Measurements from ENCODE around the gene HIVEP3.

The HIVEP3 gene

DNA sequence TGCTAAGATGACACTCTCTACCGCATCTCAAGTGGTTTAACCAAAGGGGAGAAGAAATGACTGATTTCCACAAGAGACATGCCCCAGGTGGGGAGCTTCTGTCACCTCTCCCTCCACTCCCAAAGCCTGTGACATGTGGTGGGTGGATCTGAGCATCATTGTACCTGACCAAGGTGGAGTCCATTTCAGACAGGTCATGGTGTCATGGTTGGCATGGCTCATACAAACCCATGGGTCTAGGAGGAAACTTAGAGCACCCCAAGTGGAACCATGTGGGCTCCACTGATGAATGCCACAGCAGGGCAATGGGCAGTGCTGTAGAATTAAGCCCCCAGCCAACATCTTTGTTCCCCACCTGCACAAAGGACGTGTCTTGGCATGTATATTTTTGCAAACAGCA, 302.7 kb downstream of the HIVEP3 start:
- no peak for DNase-seq (ENCODE audit: low read depth in 2 of 2)

DNA sequence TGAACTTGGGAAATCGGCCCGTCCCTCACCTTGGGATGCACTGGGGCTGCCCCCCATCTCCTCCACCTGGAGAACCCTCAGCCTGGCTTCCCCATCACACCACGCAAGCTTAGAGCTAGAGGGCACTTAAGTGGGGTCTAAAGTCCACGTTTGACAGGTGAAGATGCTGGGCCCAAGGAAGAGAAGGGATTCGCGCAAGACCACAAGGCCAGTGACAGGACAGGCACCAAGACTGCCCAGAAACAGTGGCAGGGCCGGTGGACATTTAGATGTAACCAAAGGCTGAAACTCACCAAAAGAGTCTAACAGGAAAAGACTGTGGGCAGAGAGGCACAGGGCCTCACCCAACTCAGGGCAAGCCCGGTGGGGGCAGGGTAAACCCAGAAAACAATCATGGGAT, 303.4 kb downstream of the HIVEP3 start:
- DNase-seq (ENCODE audit: low read depth in 2 of 2): no peak

DNA sequence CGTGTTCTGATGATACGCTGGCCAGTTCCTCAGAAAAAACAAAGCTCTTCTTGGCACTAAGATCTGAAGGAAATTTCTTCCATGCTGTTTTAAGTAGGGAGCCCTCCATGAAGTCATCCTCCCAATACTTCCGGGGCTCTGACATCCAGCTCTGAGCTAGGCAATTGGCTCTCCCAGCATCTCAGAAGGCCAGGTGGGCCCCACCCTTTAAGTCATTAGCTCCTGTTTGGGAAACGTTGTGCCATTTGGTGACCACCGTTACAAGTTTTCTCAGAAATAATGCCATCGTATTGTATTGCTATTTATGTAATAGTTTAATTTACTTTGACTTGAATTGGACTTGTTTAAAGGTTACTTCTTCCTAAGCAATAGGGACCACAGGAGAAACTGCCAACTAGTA, 303.9 kb downstream of the HIVEP3 start:
- no peak for DNase-seq (ENCODE audit: low read depth in 2 of 2)

DNA sequence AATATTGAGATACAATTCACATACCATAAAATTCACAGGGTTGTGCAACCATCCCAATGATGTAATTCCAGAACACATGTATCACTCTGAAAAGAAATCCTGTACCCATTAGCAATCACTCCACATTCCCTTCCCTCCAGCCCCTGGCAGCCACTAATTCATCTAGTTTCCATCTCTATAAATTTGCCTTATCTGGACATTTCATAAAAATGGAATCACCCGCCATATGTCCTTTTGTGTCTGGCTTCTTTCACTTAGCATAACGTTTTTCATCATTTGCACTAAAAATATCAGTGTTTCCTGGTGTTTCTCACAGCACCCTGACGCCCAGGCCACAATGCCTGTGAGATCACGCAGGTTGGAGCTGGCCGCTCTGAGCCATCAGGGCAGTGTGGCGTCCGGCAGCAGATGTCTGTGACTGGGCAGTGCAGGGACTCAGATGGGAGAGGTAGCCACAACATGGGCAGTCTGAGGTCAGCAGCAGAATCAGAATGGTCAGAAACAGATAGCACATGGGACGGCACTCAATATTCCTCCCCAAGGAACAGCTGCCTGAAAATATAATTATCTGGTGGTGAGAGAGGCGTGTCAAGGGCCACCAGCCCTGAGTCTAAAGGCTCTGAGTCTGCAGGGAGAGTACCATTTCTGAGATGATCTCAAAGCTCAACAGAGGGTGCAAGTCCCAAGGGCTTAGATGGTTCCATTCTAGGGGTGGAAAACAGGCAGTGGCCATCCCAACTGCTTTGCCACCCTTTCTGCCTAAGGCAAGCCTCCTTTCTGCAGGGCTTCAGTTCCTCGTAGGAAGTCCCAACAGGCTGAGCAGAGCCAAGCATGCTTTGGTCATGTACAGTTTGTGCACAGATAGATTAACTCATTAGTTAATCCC, 304.8 kb downstream of the HIVEP3 start:
- DNase-seq (ENCODE audit: low read depth in 2 of 2): no peak

DNA sequence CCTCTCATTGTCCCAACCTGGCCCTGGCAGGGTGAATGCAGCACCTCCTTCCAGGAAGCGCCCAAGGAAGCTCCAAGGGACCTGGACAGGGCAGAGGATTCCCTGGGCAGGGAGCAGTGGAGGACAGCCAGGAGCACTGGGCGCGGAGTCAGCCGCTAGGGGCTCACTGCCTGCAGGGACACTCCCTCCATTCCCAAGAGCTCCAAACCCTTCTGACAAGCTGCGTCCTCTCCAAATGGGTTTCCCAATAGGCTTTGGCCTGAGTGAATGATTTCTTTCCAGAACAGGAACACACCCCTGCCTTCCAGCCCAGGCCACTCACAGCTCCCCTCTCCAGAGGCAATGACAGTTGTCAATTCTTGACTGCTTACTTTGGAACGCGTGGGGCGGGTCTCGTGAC, 305.8 kb downstream of the HIVEP3 start:
- no peak for DNase-seq (ENCODE audit: low read depth in 2 of 2)

DNA sequence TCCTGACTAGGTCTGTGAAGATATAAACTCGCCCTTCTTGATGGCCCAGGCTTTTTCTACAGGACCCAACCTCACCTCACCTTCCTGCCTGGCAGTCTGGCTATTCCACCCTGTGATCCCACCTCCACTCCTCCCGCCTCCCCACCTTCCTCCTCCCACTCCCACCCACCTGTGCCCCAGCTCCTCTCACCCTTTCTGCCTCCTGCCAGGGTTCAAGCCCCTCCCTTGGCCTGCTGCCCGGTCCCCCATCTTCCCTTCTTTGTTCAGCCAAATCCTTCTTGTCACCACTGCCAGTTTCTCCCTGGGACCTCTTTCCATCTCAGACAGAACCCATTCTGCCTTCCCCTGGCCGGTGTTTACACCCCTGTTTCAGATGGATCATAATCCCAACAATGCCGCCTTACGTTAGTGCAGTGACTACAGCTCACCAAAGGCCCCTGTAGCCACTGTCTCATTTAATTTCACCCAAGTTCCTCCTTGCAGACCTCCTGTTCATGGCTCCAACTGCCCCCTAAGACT, 306.7 kb downstream of the HIVEP3 start:
- no peak for DNase-seq (ENCODE audit: low read depth in 2 of 2)

DNA sequence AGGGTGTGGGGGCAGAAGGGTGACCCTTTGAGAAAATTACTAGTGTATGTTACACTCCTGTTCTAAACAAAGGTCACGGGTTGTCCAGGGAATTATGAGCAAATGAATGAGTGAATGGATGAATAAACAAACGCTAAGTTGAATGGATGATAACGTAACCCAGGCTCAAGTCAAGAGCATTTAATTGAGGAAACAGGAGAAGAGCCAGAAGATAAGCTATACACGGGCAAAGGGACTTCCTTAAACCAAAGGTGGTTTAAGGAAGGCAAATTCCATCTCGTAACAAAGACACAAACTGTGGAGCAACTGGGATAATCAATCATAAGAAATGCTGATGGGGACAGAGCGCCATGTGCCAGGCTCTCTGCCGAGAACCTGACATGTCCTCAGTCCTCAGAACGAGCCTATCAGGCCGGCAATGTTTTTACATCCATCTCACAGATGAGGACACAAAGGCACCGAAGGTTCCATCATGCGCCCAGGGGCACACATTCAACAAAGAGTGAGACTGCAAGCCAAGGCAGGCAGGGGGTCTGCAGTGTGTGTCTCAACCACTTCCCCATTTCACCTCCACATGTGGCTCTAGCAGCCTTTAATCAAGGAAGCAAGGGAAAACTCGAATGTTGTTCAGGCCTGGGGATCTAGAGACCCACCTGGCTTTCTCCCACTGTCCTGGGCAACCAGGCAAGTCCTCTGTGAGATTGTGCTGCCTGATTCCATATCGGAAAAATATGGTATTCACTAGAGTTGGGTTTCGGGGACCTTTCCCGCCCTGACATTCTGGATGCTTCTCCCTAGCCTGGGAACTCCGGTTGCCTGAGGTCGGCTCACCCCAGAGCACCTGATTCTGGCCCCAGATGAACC, 307.4 kb downstream of the HIVEP3 start:
- no peak for DNase-seq (ENCODE audit: low read depth in 2 of 2)

DNA sequence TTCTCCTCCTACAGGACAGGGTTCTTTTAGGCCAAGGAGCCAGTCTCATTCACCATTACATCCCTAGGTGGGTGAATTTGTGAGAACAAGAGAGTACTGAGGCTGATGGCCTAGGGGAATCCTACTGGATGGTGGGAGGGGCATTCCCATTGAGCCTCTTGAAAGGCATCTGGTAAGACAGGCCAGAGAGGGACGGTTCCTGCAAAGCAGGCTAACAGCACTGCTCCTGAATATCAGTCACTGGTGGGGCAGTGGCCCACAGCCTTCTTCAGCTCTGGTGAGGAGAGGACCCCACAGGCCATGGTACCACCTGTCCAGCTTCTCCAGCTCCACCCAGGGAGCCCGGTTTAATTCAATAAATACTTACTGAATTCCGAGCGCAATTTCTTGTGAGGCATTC, 308.4 kb downstream of the HIVEP3 start:
- no peak for DNase-seq (ENCODE audit: low read depth in 2 of 2)

DNA sequence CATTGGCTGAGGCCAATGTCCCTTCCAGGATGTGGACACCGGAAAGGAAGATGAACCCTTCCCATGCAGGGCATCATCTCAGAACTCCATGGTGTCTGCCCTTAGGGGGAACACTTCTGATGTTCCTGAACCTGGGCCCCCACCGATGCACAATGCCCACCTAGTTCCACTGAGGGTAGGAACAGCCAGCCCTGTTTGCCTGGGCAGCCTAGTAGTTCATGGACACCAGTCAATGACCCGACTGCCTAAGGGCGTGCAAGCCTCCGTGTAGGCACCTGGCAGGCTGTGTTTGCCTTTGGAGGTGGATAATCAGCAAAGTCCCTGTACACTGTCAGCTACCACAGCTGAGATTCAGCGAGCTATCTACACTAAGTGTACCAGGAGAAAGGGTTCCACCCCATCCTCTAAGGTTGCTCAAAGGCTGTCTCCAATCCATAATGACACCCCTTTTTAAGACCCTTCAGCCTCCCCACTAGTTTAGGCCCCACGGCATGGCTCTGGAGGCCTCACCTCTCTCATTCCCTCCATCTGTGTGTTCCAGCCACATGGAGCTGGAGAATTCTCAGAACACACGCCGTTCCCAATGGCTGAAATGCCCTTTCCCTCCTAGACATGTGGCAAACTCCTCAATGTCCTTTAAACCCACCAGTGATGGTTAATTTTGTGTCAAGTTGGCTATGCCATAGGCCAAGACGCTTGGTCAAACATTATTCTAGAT, 309.4 kb downstream of the HIVEP3 start:
- no peak for DNase-seq (ENCODE audit: low read depth in 2 of 2)

DNA sequence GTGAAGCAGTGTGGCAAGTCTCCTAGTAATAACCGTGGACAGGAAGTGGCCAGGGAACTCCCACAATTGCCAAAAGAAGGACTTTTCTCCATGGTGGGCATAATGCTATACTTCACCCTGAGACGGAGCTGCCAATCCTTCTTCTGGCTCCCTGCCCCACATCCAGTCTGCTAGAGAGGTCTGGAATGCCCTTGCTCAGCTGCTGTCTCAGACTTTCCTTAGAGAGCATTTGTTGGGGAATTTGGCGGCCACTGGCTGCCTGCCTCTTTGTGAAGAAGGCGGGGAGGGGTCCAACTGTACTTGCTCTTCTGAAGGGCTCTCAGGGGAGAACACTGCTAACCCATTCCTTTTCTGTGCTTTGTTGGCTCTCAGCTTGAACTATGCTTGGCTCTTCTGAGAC, 310.5 kb downstream of the HIVEP3 start:
- DNase-seq (ENCODE audit: low read depth in 2 of 2): no peak

DNA sequence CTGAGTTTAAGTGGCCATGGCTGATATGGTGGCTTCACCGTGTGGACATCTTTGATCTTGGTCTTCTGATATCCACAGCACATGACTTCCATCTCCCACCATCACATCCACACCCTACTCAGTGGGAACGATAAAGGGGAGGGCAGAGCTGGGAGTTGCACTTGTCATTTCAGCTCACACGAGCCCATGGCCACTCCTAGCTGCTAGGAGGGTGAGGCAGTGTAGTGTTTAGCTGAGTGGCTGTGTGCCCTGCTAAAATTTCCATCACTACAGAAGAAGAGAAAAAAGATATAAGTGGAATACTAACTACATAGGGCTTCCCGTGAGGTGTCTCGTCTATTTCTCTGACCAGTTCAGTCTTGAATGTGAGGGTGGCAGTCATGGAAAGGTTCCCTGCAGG, 310.9 kb downstream of the HIVEP3 start:
- no peak for DNase-seq (ENCODE audit: low read depth in 2 of 2)

DNA sequence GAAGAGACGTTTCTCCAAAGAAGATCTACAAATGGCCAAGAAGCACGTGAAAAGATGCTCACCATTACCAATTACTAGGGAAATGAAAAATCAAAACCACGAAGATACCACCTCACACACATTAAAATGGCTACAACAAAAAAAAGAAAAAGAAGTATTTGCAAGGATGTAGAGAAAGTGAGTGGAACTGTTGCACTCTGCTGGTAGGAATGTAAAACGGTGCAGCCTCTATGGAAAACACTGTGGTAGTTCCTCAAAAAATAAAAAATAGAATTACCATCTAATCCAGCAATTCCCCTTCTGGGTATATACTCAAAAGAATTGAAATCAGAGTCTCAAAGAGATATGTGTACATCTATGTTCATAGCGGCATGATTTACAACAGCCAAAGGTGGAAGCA, 318.8 kb downstream of the HIVEP3 start:
- DNase-seq (ENCODE audit: low read depth in 2 of 2): no peak

DNA sequence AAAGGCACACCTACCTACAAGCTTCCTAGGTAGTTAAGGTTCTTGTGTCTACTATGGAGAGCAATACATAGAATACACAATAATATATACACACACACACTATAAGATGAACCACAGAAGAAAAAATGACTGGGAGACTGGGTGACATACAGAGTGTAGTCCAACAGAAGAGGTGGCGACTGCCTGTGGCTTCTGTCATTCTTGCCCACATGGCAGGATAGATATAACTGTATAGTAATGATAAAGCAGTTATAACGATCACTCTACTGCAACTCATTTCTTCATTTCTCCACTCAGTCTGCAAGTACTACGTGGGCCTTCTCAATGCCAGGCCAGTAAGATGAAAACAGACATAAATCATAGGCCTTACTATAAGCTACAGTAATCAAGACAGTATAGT, 320.4 kb downstream of the HIVEP3 start:
- no peak for DNase-seq (ENCODE audit: low read depth in 2 of 2)

DNA sequence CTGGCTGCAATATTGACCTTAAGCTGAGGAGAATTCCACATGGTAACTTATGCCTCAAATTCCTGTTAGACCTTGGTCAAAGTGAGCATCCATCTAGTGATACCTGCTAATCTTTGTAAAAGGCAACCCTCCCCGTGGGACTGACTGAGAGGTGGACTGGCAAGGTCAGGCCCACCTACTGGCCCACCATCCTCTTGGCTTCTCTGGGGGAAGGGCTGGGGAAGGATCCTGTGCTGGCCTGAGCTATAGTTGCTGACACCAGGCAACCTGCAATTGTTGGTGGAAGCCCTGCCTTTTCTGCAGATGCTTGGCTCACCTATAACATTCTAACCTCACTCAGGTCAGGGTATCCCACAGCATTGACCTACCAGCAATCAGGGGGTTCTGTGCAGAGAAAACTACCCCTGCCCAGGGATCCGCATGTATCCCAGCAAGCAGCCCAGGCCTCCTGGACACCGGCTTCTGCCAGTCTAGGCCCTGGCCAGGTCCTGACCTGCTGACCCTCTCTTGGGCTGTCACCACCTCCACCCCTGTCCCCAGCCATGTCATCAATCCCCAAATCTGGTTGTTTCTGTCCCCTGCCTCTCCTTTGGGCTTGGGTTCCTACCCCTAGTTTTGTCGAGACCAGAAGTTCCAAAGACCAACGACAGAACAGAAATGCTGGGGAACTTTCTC, 326.1 kb downstream of the HIVEP3 start:
- DNase-seq (ENCODE audit: low read depth in 2 of 2): no peak

DNA sequence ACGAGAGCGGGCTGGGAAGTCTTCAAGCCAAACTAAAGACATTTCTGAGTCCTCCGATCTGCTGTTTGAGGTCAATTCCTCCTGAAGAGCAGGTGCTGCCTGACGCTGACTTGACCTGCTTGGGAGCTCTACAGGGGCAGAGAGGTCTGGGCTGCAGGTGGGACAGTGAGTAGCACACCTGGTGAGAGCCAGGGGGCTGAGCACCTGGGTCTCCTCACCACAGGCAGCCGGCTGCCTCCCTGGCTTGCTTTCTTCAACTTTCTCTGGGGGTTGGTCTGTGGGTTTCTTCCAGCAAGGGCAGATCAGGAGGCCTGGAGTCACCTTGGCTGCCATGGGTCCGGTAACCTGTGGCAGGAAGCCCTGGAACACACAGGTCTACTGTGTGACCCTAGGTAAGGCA, 326.8 kb downstream of the HIVEP3 start:
- DNase-seq (ENCODE audit: low read depth in 2 of 2): no peak

DNA sequence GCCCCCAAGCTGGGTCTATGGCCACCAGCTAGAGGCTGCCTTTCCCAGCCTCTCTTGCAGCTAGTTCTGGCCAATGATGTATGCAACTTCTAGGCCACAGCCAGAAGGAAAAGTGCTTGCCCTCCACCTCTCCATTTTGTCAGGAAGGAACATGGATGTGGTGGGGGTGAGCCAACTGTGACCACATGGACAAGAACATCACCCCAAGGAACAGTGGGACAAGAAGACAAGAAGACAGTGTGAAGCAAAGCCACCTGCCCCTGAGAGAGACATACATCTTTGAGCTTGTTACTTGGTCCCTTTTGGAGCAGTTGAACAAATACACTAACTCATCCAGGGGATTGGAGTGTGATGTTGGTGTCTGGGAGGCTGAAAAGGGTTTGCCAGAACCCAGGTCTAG, 328.4 kb downstream of the HIVEP3 start:
- DNase-seq (ENCODE audit: low read depth in 2 of 2): no peak

DNA sequence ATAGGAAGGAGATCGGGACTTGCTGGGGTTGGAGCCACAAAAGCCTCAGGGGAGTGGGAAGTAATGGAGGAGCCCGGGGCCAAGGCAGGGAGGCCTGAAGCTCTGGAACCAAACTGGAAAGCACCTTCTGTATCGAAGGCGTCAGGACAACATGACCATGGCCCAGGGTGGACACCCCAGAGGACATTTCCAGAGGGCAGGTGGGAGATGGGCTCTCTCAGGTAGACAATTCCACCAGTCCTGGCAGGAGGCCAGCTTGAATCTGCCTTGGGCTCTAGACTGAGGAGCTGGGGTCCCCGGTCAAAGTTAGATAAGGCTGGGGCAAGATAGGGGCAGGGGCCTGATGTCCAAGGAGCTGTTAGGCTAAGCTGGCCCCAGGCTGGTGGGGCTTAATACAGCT, 329.3 kb downstream of the HIVEP3 start:
- no peak for DNase-seq (ENCODE audit: low read depth in 2 of 2)

DNA sequence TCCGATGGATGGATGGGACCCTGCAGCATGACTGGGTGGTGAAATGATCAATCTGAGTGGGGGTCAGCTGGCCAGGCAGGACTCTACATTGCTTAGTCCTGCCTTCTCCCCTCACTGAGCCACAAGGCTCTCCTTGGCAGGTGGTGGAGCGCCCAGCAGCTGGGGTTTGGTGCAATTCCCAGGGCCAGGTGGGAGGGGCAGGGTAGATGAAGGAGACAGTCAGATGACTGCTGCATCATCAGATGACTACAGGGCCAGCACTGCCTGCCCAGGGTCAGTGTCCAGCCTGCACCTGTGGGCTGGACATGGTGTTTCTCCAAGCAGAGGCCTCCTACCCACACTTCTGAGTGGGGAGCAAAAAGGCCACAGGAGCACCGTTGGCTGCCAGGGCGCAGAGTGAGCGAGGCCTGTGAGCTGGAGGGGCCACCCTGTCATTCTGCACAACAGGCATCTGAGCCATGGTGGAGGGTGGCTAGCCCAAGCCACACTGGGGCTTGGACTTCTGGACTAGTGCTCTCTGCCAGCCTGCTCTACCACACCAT, 330.3 kb downstream of the HIVEP3 start:
- no peak for DNase-seq (ENCODE audit: low read depth in 2 of 2)

DNA sequence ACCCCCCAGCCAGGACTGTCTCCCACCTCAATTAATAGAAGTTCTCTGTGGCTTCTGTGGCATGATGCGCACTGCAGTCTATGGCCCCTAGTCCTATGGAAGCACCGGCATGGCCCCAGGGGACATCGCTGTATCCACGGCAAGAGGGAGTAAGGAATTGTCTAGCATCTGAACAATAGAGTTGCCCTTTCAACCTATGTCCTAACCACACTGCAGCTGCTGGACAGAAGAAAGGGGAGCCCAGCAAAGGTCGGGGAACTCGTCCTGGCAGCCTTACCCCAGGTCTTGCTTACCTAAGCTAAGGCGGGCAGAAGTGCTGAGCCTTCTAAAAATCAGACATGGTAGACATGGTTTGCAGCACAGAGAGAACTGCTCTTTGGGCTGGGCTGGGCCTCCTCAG, 330.9 kb downstream of the HIVEP3 start:
- DNase-seq (ENCODE audit: low read depth in 2 of 2): no peak

DNA sequence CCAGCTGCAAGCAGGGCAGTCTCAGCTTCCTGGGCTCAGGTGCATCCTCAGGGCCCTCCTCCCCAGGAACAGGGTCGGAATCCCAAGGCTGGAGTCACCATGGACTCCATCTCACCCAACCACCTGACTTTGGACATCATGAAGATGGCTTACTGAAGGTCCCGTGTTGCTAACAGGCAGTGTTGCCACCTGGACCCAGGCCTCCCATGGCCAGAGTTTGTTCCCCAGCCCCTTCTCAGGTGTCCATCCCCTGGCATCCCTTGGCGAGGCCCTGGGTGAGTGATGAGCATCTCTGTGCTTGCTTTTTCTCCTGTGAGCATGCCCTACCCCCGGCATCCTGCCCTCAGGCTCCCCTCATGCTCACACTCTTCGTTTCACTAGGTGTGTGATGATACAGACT, 332.5 kb downstream of the HIVEP3 start:
- DNase-seq (ENCODE audit: low read depth in 2 of 2): no peak
